H9 (cell line): ENCODE results near the gene APPBP2. TPM values are rescaled to one million over a fixed set of nuclear protein-coding genes. Genes with fewer than 3 reads are reported as not detected.

Source experiments
- DNase-seq: peaks from one replicate; pipeline ENCODE4 v3.0.0-alpha.2; 2017
- H2AFZ ChIP-seq: one replicate; pipeline ENCODE4 v1.6.1; 2013; ENCODE audit warnings: mild to moderate bottlenecking, low read length, control low read depth, moderate library complexity
- H2AK5ac ChIP-seq: 2 replicates; pipeline ENCODE4 v1.6.1; 2013; ENCODE audit warnings: low read length, control low read depth, mixed read lengths; ENCODE audit not compliant: insufficient read length
- H2BK120ac ChIP-seq: one replicate; pipeline ENCODE4 v1.6.1; 2013; ENCODE audit warnings: low read depth, mild to moderate bottlenecking, low read length, control low read depth, inconsistent platforms; ENCODE audit not compliant: poor library complexity, severe bottlenecking
- H2BK12ac ChIP-seq: 2 replicates; pipeline ENCODE4 v1.6.1; 2013; ENCODE audit warnings: low read length, control low read depth, mixed read lengths, low read depth; ENCODE audit not compliant: insufficient read length
- H2BK15ac ChIP-seq: 2 replicates; pipeline ENCODE4 v1.6.1; 2013; ENCODE audit warnings: low read depth, low read length, control low read depth
- H2BK20ac ChIP-seq: one replicate; pipeline ENCODE4 v1.6.1; 2013; ENCODE audit warnings: low read depth, mild to moderate bottlenecking, low read length, control low read depth, inconsistent platforms; ENCODE audit not compliant: poor library complexity, severe bottlenecking
- H2BK5ac ChIP-seq: 2 replicates; pipeline ENCODE4 v1.6.1; 2013; ENCODE audit warnings: low read length, control low read depth, mixed read lengths; ENCODE audit not compliant: insufficient read length
- H3K14ac ChIP-seq: 2 replicates; pipeline ENCODE4 v1.6.1; 2013; ENCODE audit warnings: low read length, control low read depth; ENCODE audit not compliant: insufficient read depth
- H3K18ac ChIP-seq: 2 replicates; pipeline ENCODE4 v1.6.1; 2013; ENCODE audit warnings: low read depth, mild to moderate bottlenecking, mixed read lengths, low read length, control low read depth; ENCODE audit not compliant: insufficient read length
- H3K23ac ChIP-seq: 2 replicates; pipeline ENCODE4 v1.6.1; 2013; ENCODE audit warnings: low read length, control low read depth, mixed read lengths, low read depth; ENCODE audit not compliant: insufficient read length
- H3K23me2 ChIP-seq: 2 replicates; pipeline ENCODE4 v1.6.1; 2013; ENCODE audit warnings: low read depth, mild to moderate bottlenecking, mixed read lengths, low read length, control low read depth; ENCODE audit not compliant: insufficient read length, poor library complexity, severe bottlenecking
- H3K27ac ChIP-seq: 2 replicates; pipeline ENCODE4 v1.5.1; 2013; ENCODE audit warnings: low read length, control low read depth, mixed read lengths, low read depth; ENCODE audit not compliant: insufficient read length
- H3K27me3 ChIP-seq: 2 replicates; pipeline ENCODE4 v1.6.1; 2013; ENCODE audit warnings: low read length, control low read depth, inconsistent platforms; ENCODE audit not compliant: insufficient read depth
- H3K4ac ChIP-seq: 2 replicates; pipeline ENCODE4 v1.6.1; 2013; ENCODE audit warnings: low read depth, mild to moderate bottlenecking, control low read depth, inconsistent platforms, low read length, moderate library complexity
- H3K4me1 ChIP-seq: 2 replicates; pipeline ENCODE4 v1.6.1; 2013; ENCODE audit warnings: low read length, control low read depth, inconsistent platforms; ENCODE audit not compliant: insufficient read depth
- H3K4me2 ChIP-seq: 2 replicates; pipeline ENCODE4 v1.6.1; 2013; ENCODE audit warnings: low read length, control low read depth, mixed read lengths; ENCODE audit not compliant: insufficient read length, insufficient read depth
- H3K56ac ChIP-seq: 2 replicates; pipeline ENCODE4 v1.6.1; 2013; ENCODE audit warnings: low read depth, mild to moderate bottlenecking, mixed read lengths, low read length, control low read depth; ENCODE audit not compliant: insufficient read length
- H3K79me1 ChIP-seq: 2 replicates; pipeline ENCODE4 v1.6.1; 2013; ENCODE audit warnings: low read depth, mild to moderate bottlenecking, moderate library complexity, low read length, control low read depth, inconsistent platforms; ENCODE audit not compliant: insufficient read depth, poor library complexity, severe bottlenecking
- H3K79me2 ChIP-seq: 2 replicates; pipeline ENCODE4 v1.6.1; 2013; ENCODE audit warnings: low read length, control low read depth, inconsistent platforms; ENCODE audit not compliant: insufficient read depth
- H3K9ac ChIP-seq: 2 replicates; pipeline ENCODE4 v1.6.1; 2013; ENCODE audit warnings: low read length, control low read depth, mixed read lengths; ENCODE audit not compliant: insufficient read length; ENCODE audit errors: extremely low read depth
- H3K9me3 ChIP-seq: one replicate; pipeline ENCODE4 v1.6.1; 2013; ENCODE audit warnings: low read depth, low read length, inconsistent platforms; ENCODE audit not compliant: control insufficient read depth
- H3T11ph ChIP-seq: one replicate; pipeline ENCODE4 v1.6.1; 2013; ENCODE audit warnings: mild to moderate bottlenecking, low read length, control low read depth, inconsistent platforms
- H4K20me1 ChIP-seq: one replicate; pipeline ENCODE4 v1.6.1; 2013; ENCODE audit not compliant: control insufficient read depth, insufficient read length, insufficient read depth
- H4K5ac ChIP-seq: 2 replicates; pipeline ENCODE4 v1.6.1; 2013; ENCODE audit warnings: low read depth, mild to moderate bottlenecking, mixed read lengths, low read length, control low read depth; ENCODE audit not compliant: insufficient read length
- H4K8ac ChIP-seq: replicated peaks from 2 replicates; pipeline ENCODE4 v1.6.1; 2013; ENCODE audit warnings: low read length, control low read depth, mixed read lengths, low read depth; ENCODE audit not compliant: insufficient read length
- H4K91ac ChIP-seq: 2 replicates; pipeline ENCODE4 v1.6.1; 2013; ENCODE audit warnings: low read depth, mild to moderate bottlenecking, moderate library complexity, mixed read lengths, low read length, control low read depth; ENCODE audit not compliant: insufficient read length
- H3K27ac Mint-ChIP-seq, 3 experiments: 2 replicates in 2 of 3; 3 replicates in 1 of 3; pipeline ENCODE4 v1.8.0; 2020 to 2021; ENCODE audit warnings: mixed read lengths in 3 of 3, mild to moderate bottlenecking in 1 of 3, moderate library complexity in 1 of 3
- H3K27me3 Mint-ChIP-seq: 2 replicates; pipeline ENCODE4 v1.8.0; 2021; ENCODE audit warnings: low read depth, mild to moderate bottlenecking, moderate library complexity, mixed read lengths
- H3K36me3 Mint-ChIP-seq, 3 experiments: 2 replicates in 2 of 3; 3 replicates in 1 of 3; pipeline ENCODE4 v1.8.0; 2020 to 2021; ENCODE audit warnings: low read depth in 3 of 3, mixed read lengths in 3 of 3; ENCODE audit not compliant: insufficient read depth in 1 of 3
- H3K4me1 Mint-ChIP-seq, 2 experiments: 2 replicates each; pipeline ENCODE4 v1.8.0; 2020; ENCODE audit warnings: mixed read lengths in 2 of 2
- H3K4me3 Mint-ChIP-seq, 2 experiments: 2 replicates in 1 of 2; 3 replicates in 1 of 2; pipeline ENCODE4 v1.8.0; 2020 to 2021; ENCODE audit warnings: mild to moderate bottlenecking in 2 of 2, mixed read lengths in 2 of 2, moderate library complexity in 1 of 2
- H3K9me3 Mint-ChIP-seq, 2 experiments: 2 replicates in 1 of 2; 3 replicates in 1 of 2; pipeline ENCODE4 v1.8.0; 2020; ENCODE audit warnings: mild to moderate bottlenecking in 2 of 2, mixed read lengths in 2 of 2, moderate library complexity in 1 of 2
- WGBS: extraction: QIAGEN DNeasy Blood & Tissue Kit; methylation state at CpG from one replicate; pipeline ENCODE4 v1.1.7; 2013; ENCODE audit warnings: missing lambda C conversion rate, low lambda C conversion rate, mixed read lengths; ENCODE audit not compliant: insufficient read length; ENCODE audit errors: extremely low coverage; 5-methylcytosine and 5-hydroxymethylcytosine counted together
- total RNA-seq: library from RNA; stranded (reverse); gene quantifications from 2 replicates; pipeline ENCODE4 v1.2.1, GENCODE V29; 2021
- TF ChIP-seq, protein P1 (sequence below): fragments of 200-600 bp; sonication (generic); conservative IDR thresholded peaks from 3 replicates; pipeline ENCODE4 v1.8.0; 2021; ENCODE audit warnings: antibody characterized with exemption, mild to moderate bottlenecking

The APPBP2 gene
- total RNA-seq, 1 experiment from 2014 or later: 17.0 TPM

- Histone ChIP-seq H3K4me1 (no peaks in the 10 kb centered on the region), H3K4me2 (no peak overlapping the region), H3K23ac (no peak overlapping the region), H2BK5ac (no peak overlapping the region), H3K4ac (no peak overlapping the region), H2BK15ac (no peak overlapping the region), H4K91ac (no peak overlapping the region), H4K5ac (no peak overlapping the region), H3K27me3 (no peaks in the 10 kb centered on the region), H3K9ac (no peak overlapping the region), H2BK120ac (no peak overlapping the region), H2AK5ac (no peak overlapping the region), H3K79me2 (no peaks in the 10 kb centered on the region; the same call in 1 of the 2 replicates), H4K8ac (no peak overlapping the region), H3K9me3 (no peaks in the 10 kb centered on the region), H2BK20ac (no peak overlapping the region), H2AFZ (no peak overlapping the region), H3K14ac (no peak overlapping the region), H4K20me1 (no peaks in the 10 kb centered on the region), H3T11ph (no peak overlapping the region), H3K56ac (no peak overlapping the region), H3K79me1 (peaks cover 8% of the 10 kb centered on the region), H3K18ac (no peak overlapping the region), H3K27ac (no peak overlapping the region), H2BK12ac (no peak overlapping the region), H3K23me2 (no peaks in the 10 kb centered on the region)
- peaks cover 3 to 19% (median 11%) of the 10 kb centered on the region in 3 experiments; a peak in 6 of 7 replicates for H3K36me3 Mint-ChIP-seq
- TF ChIP-seq, protein P1, sequence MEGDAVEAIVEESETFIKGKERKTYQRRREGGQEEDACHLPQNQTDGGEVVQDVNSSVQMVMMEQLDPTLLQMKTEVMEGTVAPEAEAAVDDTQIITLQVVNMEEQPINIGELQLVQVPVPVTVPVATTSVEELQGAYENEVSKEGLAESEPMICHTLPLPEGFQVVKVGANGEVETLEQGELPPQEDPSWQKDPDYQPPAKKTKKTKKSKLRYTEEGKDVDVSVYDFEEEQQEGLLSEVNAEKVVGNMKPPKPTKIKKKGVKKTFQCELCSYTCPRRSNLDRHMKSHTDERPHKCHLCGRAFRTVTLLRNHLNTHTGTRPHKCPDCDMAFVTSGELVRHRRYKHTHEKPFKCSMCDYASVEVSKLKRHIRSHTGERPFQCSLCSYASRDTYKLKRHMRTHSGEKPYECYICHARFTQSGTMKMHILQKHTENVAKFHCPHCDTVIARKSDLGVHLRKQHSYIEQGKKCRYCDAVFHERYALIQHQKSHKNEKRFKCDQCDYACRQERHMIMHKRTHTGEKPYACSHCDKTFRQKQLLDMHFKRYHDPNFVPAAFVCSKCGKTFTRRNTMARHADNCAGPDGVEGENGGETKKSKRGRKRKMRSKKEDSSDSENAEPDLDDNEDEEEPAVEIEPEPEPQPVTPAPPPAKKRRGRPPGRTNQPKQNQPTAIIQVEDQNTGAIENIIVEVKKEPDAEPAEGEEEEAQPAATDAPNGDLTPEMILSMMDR: no peak
- H3K27me3 Mint-ChIP-seq: no peaks in the 10 kb centered on the region
- H3K27ac Mint-ChIP-seq: peak overlapping the region in 2 of 3 experiments; percentile 52 to 81; a peak in 3 of 7 replicates
- no peak overlapping the region for H3K4me3 Mint-ChIP-seq
- H3K4me1 Mint-ChIP-seq: 0 out of 4 replicates have a peak, but pooled peaks cover 0 to 3% of the 10 kb centered on the region in 2 experiments
- DNase-seq: no peak
- no peaks in the 10 kb centered on the region for H3K9me3 Mint-ChIP-seq
- WGBS: no CpG with 5 or more reads among the region's 1 CpG
These were observed 17.6 kb downstream of the APPBP2 start for GRCh38 chr17:60508384-60508980.
